Smooth muscle cell (in vitro differentiated cells): ENCODE results near the gene GALNT7. TPM values are rescaled to one million over a fixed set of nuclear protein-coding genes. Genes with fewer than 3 reads are reported as not detected.

Source experiments
- DNase-seq: peaks from one replicate; lab custom pipeline; 2025; ENCODE audit not compliant: unreplicated experiment; lab: John Stamatoyannopoulos, UW
- H2AFZ ChIP-seq: fragments of 200-600 bp; sonication (generic); 2 replicates; pipeline ENCODE4 v1.6.0; 2016; ENCODE audit warnings: antibody characterized with exemption, low read depth, mild to moderate bottlenecking
- H3F3A ChIP-seq: fragments of 200-600 bp; sonication (generic); 2 replicates; pipeline ENCODE4 v1.6.0; 2017; ENCODE audit warnings: antibody characterized with exemption, low read depth
- H3K27ac ChIP-seq: fragments of 200-600 bp; sonication (generic); 2 replicates; pipeline ENCODE4 v1.5.1; 2016; ENCODE audit warnings: low read depth, mild to moderate bottlenecking
- H3K27me3 ChIP-seq: fragments of 200-600 bp; sonication (generic); 2 replicates; pipeline ENCODE4 v1.6.1; 2016; ENCODE audit warnings: low read depth, mild to moderate bottlenecking
- H3K36me3 ChIP-seq: fragments of 200-600 bp; sonication (generic); 2 replicates; pipeline ENCODE4 v1.5.1; 2016; ENCODE audit warnings: low read depth
- H3K4me1 ChIP-seq: fragments of 200-600 bp; sonication (generic); 2 replicates; pipeline ENCODE4 v1.5.1; 2016; ENCODE audit warnings: low read depth
- H3K4me2 ChIP-seq: fragments of 200-600 bp; sonication (generic); 2 replicates; pipeline ENCODE4 v1.6.0; 2016; ENCODE audit warnings: mild to moderate bottlenecking
- H3K4me3 ChIP-seq: fragments of 200-600 bp; sonication (generic); 2 replicates; pipeline ENCODE4 v1.5.1; 2016; ENCODE audit warnings: mild to moderate bottlenecking
- H3K79me2 ChIP-seq: fragments of 200-600 bp; sonication (generic); 2 replicates; pipeline ENCODE4 v1.6.0; 2016; ENCODE audit warnings: low read depth, mild to moderate bottlenecking
- H3K9ac ChIP-seq: fragments of 200-600 bp; sonication (generic); 2 replicates; pipeline ENCODE4 v1.6.0; 2016; ENCODE audit warnings: low read depth
- H3K9me3 ChIP-seq: fragments of 200-600 bp; sonication (generic); replicated peaks from 2 replicates; pipeline ENCODE4 v1.5.1; 2016; ENCODE audit warnings: low read depth
- H4K20me1 ChIP-seq: fragments of 200-600 bp; sonication (generic); 2 replicates; pipeline ENCODE4 v1.6.0; 2016; ENCODE audit warnings: low read depth
- WGBS: methylation state at CpG from one replicate; pipeline ENCODE4 v1.1.7; 2016; ENCODE audit warnings: low lambda C conversion rate; 5-methylcytosine and 5-hydroxymethylcytosine counted together
- polyA plus RNA-seq: library from polyadenylated mRNA; unstranded; fragments of >200 nt; fragmentation: Nextera tagmentation; extraction: Ambion mirVana; gene quantifications from 2 replicates; pipeline ENCODE4 v1.2.1, GENCODE V29; 2016
- total RNA-seq: library from RNA; depleted of rRNA; stranded (reverse); fragments of >200 nt; gene quantifications from 2 replicates; pipeline ENCODE4 v1.2.3, GENCODE V29; 2014
- TF ChIP-seq, protein P1 (sequence below): fragments of 200-600 bp; sonication (generic); IDR thresholded peaks from 2 replicates; pipeline ENCODE4 v1.5.1; 2017; ENCODE audit warnings: borderline replicate concordance, mild to moderate bottlenecking, antibody characterized with exemption; ENCODE audit not compliant: insufficient read depth, poor library complexity, severe bottlenecking

Gene GALNT7
- total and polyA plus RNA-seq, 2 experiments from 2014 or later = 9.0 to 33.4 TPM

DNA sequence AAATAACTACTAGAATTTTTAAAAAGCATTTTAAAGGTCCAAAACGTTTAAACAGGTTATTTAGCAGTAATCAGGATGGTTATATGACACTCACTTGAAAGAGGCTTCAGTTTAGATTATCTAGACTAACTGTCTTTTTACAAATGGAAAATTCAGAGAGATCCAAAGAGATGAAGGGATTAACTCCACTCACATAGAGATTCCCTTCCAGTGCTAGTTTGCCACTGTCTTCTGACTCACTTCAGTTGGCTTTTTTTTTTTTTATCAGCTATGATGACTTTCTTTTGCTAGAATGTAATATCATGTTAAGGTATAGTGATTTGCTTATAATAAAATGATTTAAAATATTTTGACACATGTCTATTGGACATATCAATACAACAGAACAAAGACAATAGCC, 43.8 kb downstream of the GALNT7 start:
- Histone ChIP-seq H3K4me1 (peaks cover 26% of the 10 kb centered on the region), H4K20me1 (peaks cover 35% of the 10 kb centered on the region), H3F3A (peaks cover 8% of the 10 kb centered on the region), H3K27ac (no peak overlapping the region), H3K36me3 (no peaks in the 10 kb centered on the region), H3K4me2 (peak overlapping the region; percentile 31), H3K9ac (no peak overlapping the region), H2AFZ (no peak overlapping the region), H3K27me3 (no peaks in the 10 kb centered on the region), H3K9me3 (no peaks in the 10 kb centered on the region), H3K4me3 (no peak overlapping the region), H3K79me2 (peaks cover 3% of the 10 kb centered on the region)
- DNase-seq = no peak
- TF ChIP-seq, protein P1, sequence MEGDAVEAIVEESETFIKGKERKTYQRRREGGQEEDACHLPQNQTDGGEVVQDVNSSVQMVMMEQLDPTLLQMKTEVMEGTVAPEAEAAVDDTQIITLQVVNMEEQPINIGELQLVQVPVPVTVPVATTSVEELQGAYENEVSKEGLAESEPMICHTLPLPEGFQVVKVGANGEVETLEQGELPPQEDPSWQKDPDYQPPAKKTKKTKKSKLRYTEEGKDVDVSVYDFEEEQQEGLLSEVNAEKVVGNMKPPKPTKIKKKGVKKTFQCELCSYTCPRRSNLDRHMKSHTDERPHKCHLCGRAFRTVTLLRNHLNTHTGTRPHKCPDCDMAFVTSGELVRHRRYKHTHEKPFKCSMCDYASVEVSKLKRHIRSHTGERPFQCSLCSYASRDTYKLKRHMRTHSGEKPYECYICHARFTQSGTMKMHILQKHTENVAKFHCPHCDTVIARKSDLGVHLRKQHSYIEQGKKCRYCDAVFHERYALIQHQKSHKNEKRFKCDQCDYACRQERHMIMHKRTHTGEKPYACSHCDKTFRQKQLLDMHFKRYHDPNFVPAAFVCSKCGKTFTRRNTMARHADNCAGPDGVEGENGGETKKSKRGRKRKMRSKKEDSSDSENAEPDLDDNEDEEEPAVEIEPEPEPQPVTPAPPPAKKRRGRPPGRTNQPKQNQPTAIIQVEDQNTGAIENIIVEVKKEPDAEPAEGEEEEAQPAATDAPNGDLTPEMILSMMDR = no peak
- 12% methylated on average over 1 of the region's 1 CpG for WGBS

DNA sequence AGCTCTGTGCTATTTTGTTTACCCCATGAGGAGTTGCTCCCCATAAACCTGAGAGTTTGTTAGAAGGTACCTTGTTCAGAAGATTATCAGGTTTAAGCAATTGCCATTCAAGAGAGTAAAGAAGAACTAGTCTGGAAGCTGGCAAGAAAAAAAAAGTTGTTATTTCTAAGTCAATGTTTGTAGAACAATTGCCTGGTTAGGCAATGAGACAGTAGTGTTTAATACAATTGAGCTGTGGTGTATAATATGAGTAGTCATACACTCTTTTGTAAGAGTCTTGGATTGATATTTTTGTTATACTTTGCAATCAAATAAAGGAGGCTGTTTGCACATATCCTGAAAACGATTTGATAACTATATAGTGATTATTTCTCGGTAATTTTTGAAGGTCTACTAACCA, 44.7 kb downstream of the GALNT7 start:
- peaks cover 32% of the 10 kb centered on the region for H3K4me1 ChIP-seq
- no peaks in the 10 kb centered on the region for H3K27me3 ChIP-seq
- DNase-seq = no peak
- no peak overlapping the region for H3K9ac ChIP-seq
- no peak overlapping the region for H2AFZ ChIP-seq
- H3K4me3 ChIP-seq = no peak overlapping the region
- H3K4me2 ChIP-seq = peak overlapping the region; percentile 8
- 90% methylated on average over 2 of the region's 2 CpGs for WGBS
- no peaks in the 10 kb centered on the region for H3K9me3 ChIP-seq
- no peak overlapping the region for H3K27ac ChIP-seq
- TF ChIP-seq, protein P1 = no peak
- H3K79me2 ChIP-seq = no peaks in the 10 kb centered on the region
- peaks cover 8% of the 10 kb centered on the region for H3F3A ChIP-seq
- no peaks in the 10 kb centered on the region for H3K36me3 ChIP-seq
- H4K20me1 ChIP-seq = peaks cover 35% of the 10 kb centered on the region

DNA sequence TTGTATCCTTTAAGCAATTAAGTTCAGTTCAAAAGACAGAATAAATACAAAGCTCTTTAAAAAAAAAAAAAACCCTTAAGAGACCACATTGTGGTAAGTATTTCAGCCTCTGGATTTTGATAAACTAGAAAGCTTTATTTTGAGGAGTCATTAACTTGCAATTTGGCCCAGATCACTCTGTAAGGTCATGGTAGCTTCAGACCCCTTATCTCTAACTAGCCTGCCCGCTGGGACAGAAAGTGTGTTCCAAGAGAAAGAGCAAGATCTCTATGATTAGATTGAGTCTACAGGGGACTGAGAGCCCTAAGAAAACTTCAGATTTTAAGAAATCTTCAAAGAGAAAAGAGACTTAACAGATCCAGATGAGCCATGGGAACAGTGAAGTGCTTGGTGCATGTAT, 45.6 kb downstream of the GALNT7 start:
- no peak overlapping the region for H3K9ac ChIP-seq
- H2AFZ ChIP-seq = no peak overlapping the region
- H3K27ac ChIP-seq = no peak overlapping the region
- TF ChIP-seq, protein P1 = no peak
- no peak for DNase-seq
- H3K4me2 ChIP-seq = peak overlapping the region; percentile 8
- 28% methylated on average over 1 of the region's 1 CpG for WGBS
- H3F3A ChIP-seq = peaks cover 8% of the 10 kb centered on the region
- no peaks in the 10 kb centered on the region for H3K9me3 ChIP-seq
- peaks cover 36% of the 10 kb centered on the region for H3K4me1 ChIP-seq
- peaks cover 32% of the 10 kb centered on the region for H4K20me1 ChIP-seq
- H3K36me3 ChIP-seq = no peaks in the 10 kb centered on the region
- H3K27me3 ChIP-seq = no peaks in the 10 kb centered on the region
- no peaks in the 10 kb centered on the region for H3K79me2 ChIP-seq
- no peak overlapping the region for H3K4me3 ChIP-seq

DNA sequence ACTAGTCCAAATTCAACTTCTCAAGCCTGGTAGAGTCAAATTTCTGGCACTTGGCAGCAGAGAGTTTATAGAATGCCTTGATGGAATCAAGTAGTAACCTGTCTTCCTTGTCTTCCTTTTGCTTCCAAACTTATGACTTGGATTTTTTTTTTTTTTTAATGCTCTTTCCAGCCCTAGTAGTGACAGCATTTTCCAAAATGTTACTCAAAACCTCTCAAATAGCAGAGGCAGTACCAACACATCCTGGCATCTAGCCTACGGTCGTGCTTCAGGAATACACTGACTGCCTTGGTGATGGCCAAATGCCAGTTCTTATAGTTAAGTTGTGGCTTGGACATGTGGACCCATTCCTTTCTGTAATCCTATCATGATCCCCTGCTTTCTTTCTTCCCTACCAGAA, 46.0 kb downstream of the GALNT7 start:
- Histone ChIP-seq H4K20me1 (peaks cover 28% of the 10 kb centered on the region), H3K9ac (no peak overlapping the region), H3K4me1 (peaks cover 36% of the 10 kb centered on the region), H3K4me2 (peak overlapping the region; percentile 8), H3K79me2 (no peaks in the 10 kb centered on the region), H3K9me3 (no peaks in the 10 kb centered on the region), H3F3A (peaks cover 8% of the 10 kb centered on the region), H3K27me3 (no peaks in the 10 kb centered on the region), H3K36me3 (no peaks in the 10 kb centered on the region), H3K4me3 (no peak overlapping the region), H2AFZ (no peak overlapping the region), H3K27ac (no peak overlapping the region)
- no peak for DNase-seq
- WGBS = 64% methylated on average over 2 of the region's 2 CpGs
- TF ChIP-seq, protein P1 = no peak
